IMR-90 (cell line): ENCODE data around the gene VPS25. TPM values are rescaled to one million over a fixed set of nuclear protein-coding genes. Genes with fewer than 3 reads are reported as not detected.

Experiments
- ATAC-seq: fragments of 200-7000 bp; cut with Tn5 transposase; 2 replicates; pipeline ENCODE4 v1.9.1; 2020; ENCODE audit warnings: low read depth, mild to moderate bottlenecking, moderate library complexity
- BruUV-seq: library from RNA; stranded (reverse); fragments of 400-500 nt; replicated peaks from 2 replicates; lab custom pipeline; 2021; lab: Mats Ljungman, UMichigan
- CTCF ChIA-PET: fragments of 300-600 bp; formaldehyde crosslinking; extraction: SDS; loops from one replicate; lab custom pipeline; 2021; ENCODE audit warnings: antibody characterized with exemption; lab: Yijun Ruan, JAX
- POLR2A ChIA-PET: fragments of 300-600 bp; sonication (Branson Sonifier 250); formaldehyde crosslinking; loops from one replicate; lab custom pipeline; 2022; ENCODE audit warnings: antibody characterized with exemption; ENCODE audit not compliant: unreplicated experiment; lab: Charles Lee
- DNase-seq: peaks from one replicate; pipeline ENCODE4 v3.0.0; 2013
- H2AFZ ChIP-seq: replicated peaks from 2 replicates; pipeline ENCODE3; 2013; ENCODE audit warnings: low read length, mild to moderate bottlenecking; ENCODE audit not compliant: poor library complexity
- H2AK5ac ChIP-seq: 2 replicates; pipeline ENCODE4 v1.6.1; 2013; ENCODE audit warnings: low read depth, low read length, inconsistent platforms
- H2AK9ac ChIP-seq: replicated peaks from 2 replicates; pipeline ENCODE3; 2013; ENCODE audit warnings: mild to moderate bottlenecking, low read depth, low read length, moderate library complexity; ENCODE audit not compliant: poor library complexity
- H2BK120ac ChIP-seq: 2 replicates; pipeline ENCODE4 v1.6.1; 2013; ENCODE audit warnings: low read depth, low read length, inconsistent platforms
- H2BK15ac ChIP-seq: 3 replicates; pipeline ENCODE4 v1.6.1; 2013; ENCODE audit warnings: low read depth, low read length, inconsistent platforms
- H2BK20ac ChIP-seq: 2 replicates; pipeline ENCODE4 v1.6.1; 2013; ENCODE audit warnings: low read depth, mild to moderate bottlenecking, inconsistent platforms, low read length, moderate library complexity
- H2BK5ac ChIP-seq: 2 replicates; pipeline ENCODE4 v1.6.1; 2013; ENCODE audit warnings: mild to moderate bottlenecking, low read depth, low read length, inconsistent platforms; ENCODE audit not compliant: poor library complexity, severe bottlenecking
- H3K14ac ChIP-seq: replicated peaks from 2 replicates; pipeline ENCODE4 v1.6.1; 2013; ENCODE audit warnings: low read depth, low read length, inconsistent platforms
- H3K18ac ChIP-seq: 2 replicates; pipeline ENCODE4 v1.6.1; 2013; ENCODE audit warnings: low read depth, low read length, control low read depth
- H3K23ac ChIP-seq: 2 replicates; pipeline ENCODE4 v1.6.1; 2013; ENCODE audit warnings: low read depth, low read length, inconsistent platforms
- H3K27ac ChIP-seq: 2 replicates; pipeline ENCODE4 v1.5.1; 2013; ENCODE audit warnings: mild to moderate bottlenecking, control low read depth, low read length; ENCODE audit not compliant: insufficient read depth
- H3K27me3 ChIP-seq: 2 replicates; pipeline ENCODE4 v1.6.1; 2013; ENCODE audit warnings: low read length; ENCODE audit not compliant: control insufficient read depth, insufficient read depth
- H3K36me3 ChIP-seq: 2 replicates; pipeline ENCODE4 v1.6.1; 2013; ENCODE audit warnings: low read length, mixed read lengths; ENCODE audit not compliant: control insufficient read depth, insufficient read depth
- H3K4ac ChIP-seq: 2 replicates; pipeline ENCODE4 v1.6.1; 2013; ENCODE audit warnings: low read depth, low read length, inconsistent platforms
- H3K4me1 ChIP-seq: 2 replicates; pipeline ENCODE4 v1.6.1; 2013; ENCODE audit warnings: low read length, mixed read lengths; ENCODE audit not compliant: control insufficient read depth, insufficient read depth
- H3K4me2 ChIP-seq: 2 replicates; pipeline ENCODE4 v1.6.1; 2013; ENCODE audit warnings: low read depth, mild to moderate bottlenecking, control low read depth, low read length, moderate library complexity
- H3K4me3 ChIP-seq: 2 replicates; pipeline ENCODE4 v1.5.1; 2013; ENCODE audit warnings: low read depth, mild to moderate bottlenecking, control low read depth, low read length, moderate library complexity; ENCODE audit not compliant: insufficient read depth
- H3K56ac ChIP-seq: 2 replicates; pipeline ENCODE4 v1.6.1; 2013; ENCODE audit warnings: low read length, inconsistent platforms; ENCODE audit not compliant: insufficient read depth; ENCODE audit errors: extremely low read depth
- H3K79me1 ChIP-seq, 2 experiments: 2 replicates each; pipeline ENCODE4 v1.6.1; 2013; ENCODE audit warnings: low read length in 2 of 2, inconsistent platforms in 1 of 2, low read depth in 1 of 2
- H3K9ac ChIP-seq: 2 replicates; pipeline ENCODE4 v1.6.1; 2013; ENCODE audit warnings: low read depth, low read length, control low read depth
- H3K9me1 ChIP-seq: 2 replicates; pipeline ENCODE4 v1.6.1; 2013; ENCODE audit warnings: low read length, inconsistent platforms; ENCODE audit not compliant: insufficient read depth
- H3K9me3 ChIP-seq: 2 replicates; pipeline ENCODE4 v1.6.1; 2013; ENCODE audit warnings: low read length; ENCODE audit not compliant: control insufficient read depth, insufficient read depth
- H4K20me1 ChIP-seq: 2 replicates; pipeline ENCODE4 v1.6.1; 2013; ENCODE audit warnings: low read length, inconsistent platforms; ENCODE audit not compliant: insufficient read depth
- H4K5ac ChIP-seq: 2 replicates; pipeline ENCODE4 v1.6.1; 2013; ENCODE audit warnings: mild to moderate bottlenecking, low read depth, low read length, control low read depth
- H4K8ac ChIP-seq, 2 experiments: 2 replicates each; pipeline ENCODE4 v1.6.1; 2013; ENCODE audit warnings: low read depth in 2 of 2, low read length in 2 of 2, control low read depth in 1 of 2, inconsistent platforms in 1 of 2
- H4K91ac ChIP-seq: 2 replicates; pipeline ENCODE4 v1.6.1; 2013; ENCODE audit warnings: low read depth, low read length, inconsistent platforms; ENCODE audit not compliant: insufficient read depth
- BHLHE40 ChIP-seq: fragments of 150-350 bp; IDR thresholded peaks from 2 replicates; pipeline ENCODE4 v1.6.1; 2016; ENCODE audit warnings: mild to moderate bottlenecking, low read depth, low read length
- CEBPB ChIP-seq: IDR thresholded peaks from 2 replicates; pipeline ENCODE4 v1.6.1; 2012; ENCODE audit warnings: low read depth, low read length, improper control_type of control experiment
- CHD1 ChIP-seq: IDR thresholded peaks from 2 replicates; pipeline ENCODE4 v1.6.1; 2012; ENCODE audit warnings: low read depth, low read length, improper control_type of control experiment
- FOS ChIP-seq: fragments of 150-350 bp; IDR thresholded peaks from 2 replicates; pipeline ENCODE4 v1.6.1; 2016; ENCODE audit warnings: low read depth, low read length
- MAFK ChIP-seq: IDR thresholded peaks from 2 replicates; pipeline ENCODE4 v1.6.1; 2012; ENCODE audit warnings: low read depth, low read length, improper control_type of control experiment
- MAZ ChIP-seq: IDR thresholded peaks from 2 replicates; pipeline ENCODE4 v1.6.1; 2012; ENCODE audit warnings: low read depth, mild to moderate bottlenecking, low read length, improper control_type of control experiment, moderate library complexity, borderline replicate concordance
- MXI1 ChIP-seq: IDR thresholded peaks from 2 replicates; pipeline ENCODE4 v1.6.1; 2012; ENCODE audit warnings: low read depth, mild to moderate bottlenecking, low read length, moderate library complexity, borderline replicate concordance
- NFE2L2 ChIP-seq: fragments of 150-350 bp; IDR thresholded peaks from 2 replicates; pipeline ENCODE4 v1.6.1; 2016; ENCODE audit warnings: low read depth, mild to moderate bottlenecking, low read length
- POLR2A ChIP-seq: IDR thresholded peaks from 2 replicates; pipeline ENCODE4 v1.6.1; 2012; ENCODE audit warnings: mild to moderate bottlenecking, low read depth, low read length
- RAD21 ChIP-seq: IDR thresholded peaks from 2 replicates; pipeline ENCODE4 v1.6.1; 2012; ENCODE audit warnings: low read length, improper control_type of control experiment
- RCOR1 ChIP-seq: IDR thresholded peaks from 2 replicates; pipeline ENCODE4 v1.6.1; 2012; ENCODE audit warnings: mild to moderate bottlenecking, low read length, improper control_type of control experiment; ENCODE audit not compliant: insufficient replicate concordance
- RFX5 ChIP-seq: IDR thresholded peaks from 2 replicates; pipeline ENCODE4 v1.8.0; 2012; ENCODE audit warnings: low read depth, mild to moderate bottlenecking, low read length, moderate library complexity
- SMC3 ChIP-seq: fragments of 150-350 bp; IDR thresholded peaks from 2 replicates; pipeline ENCODE4 v1.6.1; 2016; ENCODE audit warnings: low read depth, mild to moderate bottlenecking, antibody characterized with exemption, low read length, moderate library complexity
- WGBS, 2 experiments: methylation state at CpG; one replicate each; pipeline versions ENCODE4 v1.1.5 to v1.1.7; 2013; ENCODE audit warnings: missing lambda C conversion rate in 2 of 2; ENCODE audit not compliant: insufficient read length in 1 of 2; ENCODE audit errors: extremely low coverage in 2 of 2; 5-methylcytosine and 5-hydroxymethylcytosine counted together
- dilution Hi-C: fragments of 300-500 bp; cut with HindIII; formaldehyde crosslinking; loops from one replicate; pipeline ENCODE4 v1.14.3; 2018; ENCODE audit warnings: low sequenced_read_pairs; ENCODE audit not compliant: unreplicated experiment
- in situ Hi-C: fragments of 300-500 bp; cut with MboI; formaldehyde crosslinking; loops from 3 replicates; pipeline ENCODE4 v1.14.3; 2019; ENCODE audit warnings: low sequenced_read_pairs, inconsistent platforms, mixed read lengths
- intact Hi-C: fragments of 100-400 bp; cut with micrococcal nuclease; formaldehyde crosslinking; loops from 2 replicates; pipeline ENCODE4 v1.10.0; 2022
- polyA plus RNA-seq, 3 experiments: library from polyadenylated mRNA; depleted of rRNA; stranded (reverse); fragments of >200 nt; gene quantifications; 2 replicates each; pipeline ENCODE4 v1.2.3, GENCODE V29; 2012; ENCODE audit warnings: low replicate concordance in 1 of 3
- total RNA-seq: library from RNA; depleted of rRNA; stranded (reverse); fragments of >200 nt; gene quantifications from 2 replicates; pipeline ENCODE4 v1.2.3, GENCODE V29; 2012
- TF ChIP-seq, protein P1 (sequence below): fragments of 150-350 bp; IDR thresholded peaks from 2 replicates; pipeline ENCODE4 v1.6.1; 2016; ENCODE audit warnings: low read depth, mild to moderate bottlenecking, low read length, moderate library complexity, borderline replicate concordance
- TF ChIP-seq, protein P2 (sequence below): fragments of 150-350 bp; IDR thresholded peaks from 2 replicates; pipeline ENCODE4 v1.6.1; 2017; ENCODE audit warnings: mild to moderate bottlenecking, antibody characterized with exemption, low read length, low read depth

Gene VPS25
- total and polyA plus RNA-seq, 2 of the 4 experiments (the other 2 are of a cell fraction) = 71.3 to 130 TPM

GRCh38 chr17:42784409-42784808 lies 11.2 kb downstream of the VPS25 start:
- H2BK5ac ChIP-seq = peak overlapping the region; percentile 36
- ATAC-seq = no peak
- intact Hi-C loops (no loop called here), in situ Hi-C loops (no loop called here), dilution Hi-C loops (no loop called here)
- H4K8ac ChIP-seq = peak overlapping the region; percentile 37 to 85; a peak in 1 of 4 replicates
- no peak overlapping the region for H3K9ac ChIP-seq
- no peaks in the 10 kb centered on the region for H3K9me3 ChIP-seq
- no peak overlapping the region for H3K27ac ChIP-seq
- BruUV-seq = no TSS peak
- WGBS, 2 experiments = 54% methylated on average over 15 of the region's 25 CpGs; no CpG with 5 or more reads in 1 of the 2 experiments
- ChIA-PET CTCF (no interaction called here), POLR2A (no interaction called here)
- H2AFZ ChIP-seq = peak overlapping the region; percentile 85
- H4K20me1 ChIP-seq = no peaks in the 10 kb centered on the region
- no peak for DNase-seq
- no peak overlapping the region for H3K18ac ChIP-seq
- H3K36me3 ChIP-seq = peaks cover 8% of the 10 kb centered on the region
- peak overlapping the region; percentile 92 for H2BK20ac ChIP-seq
- peak overlapping the region; percentile 98 for H2AK9ac ChIP-seq
- TF ChIP-seq RFX5 = no peak
- no peak for TF ChIP-seq MXI1
- TF ChIP-seq POLR2A = no peak
- TF ChIP-seq CEBPB = no peak
- no peak for TF ChIP-seq BHLHE40
- no peak for TF ChIP-seq FOS
- no peak for TF ChIP-seq SMC3
- no peak for TF ChIP-seq NFE2L2
- TF ChIP-seq, protein P1, sequence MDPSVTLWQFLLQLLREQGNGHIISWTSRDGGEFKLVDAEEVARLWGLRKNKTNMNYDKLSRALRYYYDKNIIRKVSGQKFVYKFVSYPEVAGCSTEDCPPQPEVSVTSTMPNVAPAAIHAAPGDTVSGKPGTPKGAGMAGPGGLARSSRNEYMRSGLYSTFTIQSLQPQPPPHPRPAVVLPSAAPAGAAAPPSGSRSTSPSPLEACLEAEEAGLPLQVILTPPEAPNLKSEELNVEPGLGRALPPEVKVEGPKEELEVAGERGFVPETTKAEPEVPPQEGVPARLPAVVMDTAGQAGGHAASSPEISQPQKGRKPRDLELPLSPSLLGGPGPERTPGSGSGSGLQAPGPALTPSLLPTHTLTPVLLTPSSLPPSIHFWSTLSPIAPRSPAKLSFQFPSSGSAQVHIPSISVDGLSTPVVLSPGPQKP = no peak
- TF ChIP-seq CHD1 = no peak
- TF ChIP-seq, protein P2, sequence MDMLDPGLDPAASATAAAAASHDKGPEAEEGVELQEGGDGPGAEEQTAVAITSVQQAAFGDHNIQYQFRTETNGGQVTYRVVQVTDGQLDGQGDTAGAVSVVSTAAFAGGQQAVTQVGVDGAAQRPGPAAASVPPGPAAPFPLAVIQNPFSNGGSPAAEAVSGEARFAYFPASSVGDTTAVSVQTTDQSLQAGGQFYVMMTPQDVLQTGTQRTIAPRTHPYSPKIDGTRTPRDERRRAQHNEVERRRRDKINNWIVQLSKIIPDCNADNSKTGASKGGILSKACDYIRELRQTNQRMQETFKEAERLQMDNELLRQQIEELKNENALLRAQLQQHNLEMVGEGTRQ = no peak
- no peak for TF ChIP-seq RAD21
- TF ChIP-seq MAZ = no peak
- no peak for TF ChIP-seq MAFK
- no peak for TF ChIP-seq RCOR1
- H3K23ac ChIP-seq = peak overlapping the region; percentile 75; the same call in 1 of the 2 replicates
- H3K79me1 ChIP-seq = peaks cover 0 to 44% of the 10 kb centered on the region in 2 experiments
- H2AK5ac ChIP-seq = peak overlapping the region; percentile 98
- no peak overlapping the region for H3K56ac ChIP-seq
- H3K4me1 ChIP-seq = peaks cover 26% of the 10 kb centered on the region
- peak overlapping the region; percentile 66; the same call in 2 of the 3 replicates for H2BK15ac ChIP-seq
- no peak overlapping the region for H3K4me2 ChIP-seq
- no peak overlapping the region for H3K4me3 ChIP-seq
- H3K9me1 ChIP-seq = peaks cover 31% of the 10 kb centered on the region
- H3K14ac ChIP-seq = peak overlapping the region; percentile 90
- H4K91ac ChIP-seq = peak overlapping the region; percentile 43; the same call in 1 of the 2 replicates
- H3K27me3 ChIP-seq = no peaks in the 10 kb centered on the region
- H2BK120ac ChIP-seq = peak overlapping the region; percentile 93
- H3K4ac ChIP-seq = peak overlapping the region; percentile 92
- no peak overlapping the region for H4K5ac ChIP-seq
